Measurements from ENCODE around the gene CARM1. TPM values are rescaled to one million over a fixed set of nuclear protein-coding genes. Genes with fewer than 3 reads are reported as not detected.

The CARM1 gene
- polyA plus RNA-seq (ENCODE audit: low read depth in 6 of 6), result under 1 TPM; 0.37 to 0.75 (median 0.63) TPM

DNA sequence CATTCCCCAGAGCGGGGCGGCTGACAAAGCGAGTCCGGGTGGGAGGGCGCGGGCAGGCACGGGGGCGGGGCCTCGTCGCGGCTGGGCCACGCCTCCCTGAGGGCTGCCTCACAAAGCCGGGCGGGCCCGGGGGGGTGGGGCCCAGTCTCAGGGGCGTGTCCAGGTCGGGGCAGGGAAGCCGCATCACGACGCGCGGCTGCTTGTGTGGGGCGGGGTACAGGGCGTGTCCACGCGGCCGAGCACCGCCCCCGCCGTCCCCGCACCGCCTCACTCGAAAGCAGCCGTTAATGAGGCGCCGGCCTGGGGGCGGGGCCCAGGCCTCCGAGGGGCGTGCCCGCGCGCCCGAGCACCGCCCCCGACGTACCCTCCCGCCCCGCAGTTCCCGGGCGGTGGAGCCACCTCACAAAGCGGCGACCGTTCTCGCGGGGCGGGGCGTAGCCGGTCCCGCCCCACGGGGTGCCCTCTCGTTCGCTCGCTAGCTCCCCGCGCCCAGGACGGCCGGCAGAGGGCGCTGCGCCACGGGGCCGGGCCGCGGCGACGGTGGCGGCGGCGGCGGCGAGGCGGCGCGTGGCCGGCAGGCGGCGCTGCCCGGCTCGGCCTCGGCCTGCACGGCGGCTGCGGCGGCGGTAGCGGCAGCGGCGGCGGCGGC is at the start of gene CARM1:
Gene CARM1 (plus strand): TSS at position 599 of the 649 bp plus-strand sequence. CDS start 150 bp downstream, outside the sequence.
- H3K27me3 Mint-ChIP-seq, result no peaks in the 10 kb centered on the region
- H3K4me1 Mint-ChIP-seq, result peaks cover 31 to 50% (median 44%) of the 10 kb centered on the region in 3 donors
- peak within 1 kb of the TSS; percentile 32 to 95 (median 86) for H3K27ac Mint-ChIP-seq
- DNase-seq (peak; percentile 99), ATAC-seq (ENCODE audit: low read depth in 2 of 2) (peak; percentile 78 to 81)
- peak within 1 kb of the TSS; percentile 78 to 94 (median 90) for H3K4me3 Mint-ChIP-seq
- H3K36me3 Mint-ChIP-seq, result no peaks in the 10 kb centered on the region
- H3K9me3 Mint-ChIP-seq, result no peaks in the 10 kb centered on the region

DNA sequence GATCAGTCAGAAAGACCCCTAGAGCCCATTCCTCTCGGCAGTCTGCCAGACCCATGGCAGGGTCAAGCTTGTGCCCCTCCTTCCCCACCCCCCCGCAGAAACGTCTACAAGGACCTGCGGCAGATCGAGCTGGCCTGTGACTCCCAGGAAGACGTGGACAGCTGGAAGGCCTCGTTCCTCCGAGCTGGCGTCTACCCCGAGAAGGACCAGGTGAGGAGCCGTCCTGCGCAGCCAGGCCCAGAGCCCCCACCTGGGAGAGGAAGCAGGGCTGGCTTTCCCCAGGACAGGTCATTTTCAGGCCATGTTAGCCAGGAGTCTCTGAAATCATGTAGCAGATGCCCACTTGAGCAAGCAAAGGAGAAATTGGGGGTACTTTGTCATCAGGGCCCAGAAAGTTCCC is 47.7 kb upstream of the CARM1 start:
- Mint-ChIP-seq H3K9me3 (peaks cover 0 to 2% (median 0%) of the 10 kb centered on the region in 7 donors), H3K4me3 (no peak overlapping the region), H3K4me1 (peaks cover 0 to 5% (median 2%) of the 10 kb centered on the region in 3 donors), H3K27me3 (no peaks in the 10 kb centered on the region), H3K27ac (peak overlapping the region in 1 of 6 donors; percentile 23), H3K36me3 (peaks cover 4 to 15% of the 10 kb centered on the region in 2 donors)
- no peak for ATAC-seq (ENCODE audit: low read depth in 2 of 2)
- DNase-seq, result no peak

- H3K36me3 Mint-ChIP-seq, result peaks cover 0 to 4% of the 10 kb centered on the region in 2 donors
- DNase-seq (no peak), ATAC-seq (ENCODE audit: low read depth in 2 of 2) (no peak)
- H3K4me1 Mint-ChIP-seq, result peaks cover 0 to 2% (median 0%) of the 10 kb centered on the region in 3 donors
- no peaks in the 10 kb centered on the region for H3K27me3 Mint-ChIP-seq
- H3K27ac Mint-ChIP-seq, result peak overlapping the region in 3 of 6 donors; percentile 15 to 70 (median 31)
- no peak overlapping the region for H3K4me3 Mint-ChIP-seq
- H3K9me3 Mint-ChIP-seq, result no peaks in the 10 kb centered on the region
These were observed 45.1 kb upstream of the CARM1 start for GRCh38 chr19:10826231-10826630.

DNA sequence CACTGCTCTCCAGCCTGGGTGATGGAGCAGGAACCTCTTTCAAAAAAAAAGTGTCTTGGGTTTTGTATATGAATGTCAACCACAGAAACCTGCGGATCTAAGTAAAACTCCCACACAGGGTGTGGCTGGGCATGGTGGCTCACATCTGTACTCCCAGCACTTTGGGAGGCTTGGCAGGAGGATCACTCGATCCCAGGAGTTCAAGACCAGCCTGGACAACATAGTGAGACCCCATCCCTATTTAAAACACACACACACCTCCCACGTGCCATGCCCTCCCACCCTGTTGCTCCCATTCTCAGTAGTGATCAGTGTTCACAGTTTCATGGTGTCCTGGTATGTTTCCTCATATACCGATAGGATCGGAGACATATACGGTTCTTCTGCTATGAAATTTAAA is 44.5 kb upstream of the CARM1 start:
- H3K27ac Mint-ChIP-seq, result no peak overlapping the region
- no peak overlapping the region for H3K4me3 Mint-ChIP-seq
- no peak for ATAC-seq (ENCODE audit: low read depth in 2 of 2)
- H3K27me3 Mint-ChIP-seq, result no peaks in the 10 kb centered on the region
- no peaks in the 10 kb centered on the region for H3K9me3 Mint-ChIP-seq
- peaks cover 0 to 4% of the 10 kb centered on the region in 2 donors for H3K36me3 Mint-ChIP-seq
- peaks cover 0 to 2% (median 0%) of the 10 kb centered on the region in 3 donors for H3K4me1 Mint-ChIP-seq
- DNase-seq, result no peak

- Mint-ChIP-seq H3K36me3 (peaks cover 0 to 4% of the 10 kb centered on the region in 2 donors), H3K27me3 (no peaks in the 10 kb centered on the region), H3K4me3 (no peak overlapping the region), H3K9me3 (peaks cover 0 to 1% (median 0%) of the 10 kb centered on the region in 7 donors), H3K4me1 (peaks cover 0 to 2% (median 0%) of the 10 kb centered on the region in 3 donors), H3K27ac (peak overlapping the region in 3 of 6 donors; percentile 59 to 72 (median 63))
- DNase-seq (no peak), ATAC-seq (ENCODE audit: low read depth in 2 of 2) (peak; percentile 30 to 47)
These were observed 42.2 kb upstream of the CARM1 start for GRCh38 chr19:10828981-10829821.

- DNase-seq (no peak), ATAC-seq (ENCODE audit: low read depth in 2 of 2) (no peak)
- Mint-ChIP-seq H3K36me3 (peaks cover 0 to 4% of the 10 kb centered on the region in 2 donors), H3K27ac (peak overlapping the region in 4 of 6 donors; percentile 24 to 89 (median 68)), H3K4me3 (no peak overlapping the region), H3K9me3 (peaks cover 0 to 1% (median 0%) of the 10 kb centered on the region in 7 donors), H3K4me1 (peaks cover 0 to 2% (median 0%) of the 10 kb centered on the region in 3 donors), H3K27me3 (no peaks in the 10 kb centered on the region)
These were observed 41.4 kb upstream of the CARM1 start for GRCh38 chr19:10829967-10830366.

DNA sequence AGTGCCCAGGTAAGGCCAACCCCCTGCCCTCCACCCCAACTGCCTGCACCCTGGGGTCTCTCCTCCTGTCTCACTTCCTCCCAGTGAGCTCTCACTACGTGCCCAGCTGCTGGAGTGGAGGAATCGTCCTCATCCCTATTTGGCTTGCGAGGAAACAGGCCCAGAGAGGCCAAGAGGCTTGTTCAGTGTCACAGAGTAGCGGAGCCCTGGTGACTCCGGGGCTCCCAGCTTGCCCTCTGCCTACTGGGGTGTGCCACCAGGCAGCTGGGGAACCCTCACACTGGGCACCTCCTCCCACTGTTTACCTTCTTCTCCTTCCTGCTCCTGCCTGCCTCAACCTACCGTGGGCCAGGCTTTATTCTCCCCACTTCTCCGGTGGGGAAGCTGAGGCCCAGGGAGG is 41.0 kb upstream of the CARM1 start:
- ATAC-seq (ENCODE audit: low read depth in 2 of 2) (no peak), DNase-seq (no peak)
- H3K36me3 Mint-ChIP-seq, result peaks cover 0 to 4% of the 10 kb centered on the region in 2 donors
- H3K4me3 Mint-ChIP-seq, result no peak overlapping the region
- peak overlapping the region in 2 of 6 donors; percentile 72 to 89 for H3K27ac Mint-ChIP-seq
- peaks cover under 1 to 4% (median 1%) of the 10 kb centered on the region in 3 donors for H3K4me1 Mint-ChIP-seq
- peaks cover 0 to 1% (median 0%) of the 10 kb centered on the region in 7 donors for H3K9me3 Mint-ChIP-seq
- H3K27me3 Mint-ChIP-seq, result no peaks in the 10 kb centered on the region

- no peak overlapping the region for H3K4me3 Mint-ChIP-seq
- H3K9me3 Mint-ChIP-seq, result peaks cover 0 to 4% (median under 1%) of the 10 kb centered on the region in 7 donors
- H3K36me3 Mint-ChIP-seq, result peaks cover 4 to 7% of the 10 kb centered on the region in 2 donors
- H3K27me3 Mint-ChIP-seq, result no peaks in the 10 kb centered on the region
- peaks cover 8 to 9% (median 9%) of the 10 kb centered on the region in 3 donors for H3K4me1 Mint-ChIP-seq
- H3K27ac Mint-ChIP-seq, result peak overlapping the region in 3 of 6 donors; percentile 61 to 85 (median 72)
- DNase-seq, result no peak
- ATAC-seq (ENCODE audit: low read depth in 2 of 2), result no peak
These were observed 40.2 kb upstream of the CARM1 start for GRCh38 chr19:10830931-10831779.

DNA sequence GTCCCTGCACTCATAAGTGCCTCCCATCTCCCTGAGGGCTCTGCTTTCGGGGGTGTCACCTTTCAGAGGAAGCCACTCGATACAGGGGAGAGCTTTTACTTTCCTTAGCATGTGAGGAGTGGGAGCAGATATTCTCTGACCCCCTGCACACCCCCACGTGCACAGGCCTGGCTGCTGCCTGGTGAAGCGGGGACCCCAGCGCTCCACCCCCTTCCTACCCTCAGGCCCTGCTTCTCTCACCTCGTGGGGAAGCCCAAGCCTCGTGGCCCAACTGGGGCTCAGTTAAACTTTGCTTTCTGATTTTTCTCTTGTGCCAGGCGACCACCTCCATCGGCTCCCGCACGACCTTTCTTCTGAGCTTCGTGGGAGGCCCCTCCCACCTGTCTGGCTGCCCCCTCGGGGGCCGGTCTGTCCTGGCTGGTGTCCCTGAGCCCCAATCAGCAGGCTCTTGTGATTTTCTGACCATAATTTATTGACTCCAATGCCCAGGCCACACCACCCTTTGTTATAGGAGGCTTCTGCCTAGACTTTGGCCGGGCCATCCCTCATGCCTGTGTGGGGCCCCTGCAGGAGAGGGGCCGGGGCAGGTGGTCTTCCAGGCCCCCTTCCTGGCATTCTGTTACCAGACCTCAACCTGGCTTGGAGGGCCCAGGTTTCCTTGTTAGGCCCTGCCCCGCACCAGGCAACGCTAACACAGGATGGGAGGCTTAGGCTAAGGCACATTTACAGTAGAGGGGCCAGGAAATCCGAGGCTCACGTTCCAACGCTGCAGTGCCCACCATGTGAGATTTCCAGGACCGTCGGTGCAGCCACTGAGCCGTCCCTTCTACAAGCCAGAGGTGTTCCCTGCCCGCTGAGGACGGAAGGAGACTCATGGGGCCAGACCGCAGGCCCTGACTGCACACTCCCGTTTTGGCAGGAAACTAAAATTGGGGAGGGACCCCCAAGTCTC is 39.1 kb upstream of the CARM1 start:
- DNase-seq (no peak), ATAC-seq (ENCODE audit: low read depth in 2 of 2) (no peak)
- Mint-ChIP-seq H3K36me3 (peaks cover 5 to 11% of the 10 kb centered on the region in 2 donors), H3K4me1 (peaks cover 12 to 19% (median 18%) of the 10 kb centered on the region in 3 donors), H3K27me3 (no peaks in the 10 kb centered on the region), H3K9me3 (peaks cover 4 to 11% (median 9%) of the 10 kb centered on the region in 7 donors), H3K4me3 (no peak overlapping the region), H3K27ac (peak overlapping the region in 4 of 6 donors; percentile 57 to 97 (median 74))

GRCh38 chr19:10832939-10833296 is 38.4 kb upstream of the CARM1 start:
- no peak overlapping the region for H3K27ac Mint-ChIP-seq
- DNase-seq (no peak), ATAC-seq (ENCODE audit: low read depth in 2 of 2) (no peak)
- no peaks in the 10 kb centered on the region for H3K27me3 Mint-ChIP-seq
- H3K4me3 Mint-ChIP-seq, result peak overlapping the region in 1 of 8 donors; percentile 56
- H3K36me3 Mint-ChIP-seq, result peaks cover 5 to 11% of the 10 kb centered on the region in 2 donors
- peaks cover 4 to 11% (median 9%) of the 10 kb centered on the region in 7 donors for H3K9me3 Mint-ChIP-seq
- peaks cover 12 to 19% (median 18%) of the 10 kb centered on the region in 3 donors for H3K4me1 Mint-ChIP-seq

GRCh38 chr19:10835089-10835753 is 36.1 kb upstream of the CARM1 start:
- H3K27me3 Mint-ChIP-seq, result no peaks in the 10 kb centered on the region
- H3K4me1 Mint-ChIP-seq, result peaks cover 12 to 19% (median 18%) of the 10 kb centered on the region in 3 donors
- H3K27ac Mint-ChIP-seq, result peak overlapping the region; percentile 99 to 100 (median 100)
- peak overlapping the region; percentile 90 to 100 (median 99) for H3K4me3 Mint-ChIP-seq
- ATAC-seq (ENCODE audit: low read depth in 2 of 2) (no peak), DNase-seq (no peak)
- peaks cover 4 to 19% (median 9%) of the 10 kb centered on the region in 7 donors for H3K9me3 Mint-ChIP-seq
- H3K36me3 Mint-ChIP-seq, result peaks cover 5 to 11% of the 10 kb centered on the region in 2 donors
